Right atrium auricular region (tissue), 2 donors: ENCODE data around the gene SPSB4. TPM values are rescaled to one million over a fixed set of nuclear protein-coding genes. Genes with fewer than 3 reads are reported as not detected.

Experiments used
- DNase-seq: peaks from one replicate; pipeline ENCODE4 v3.0.0-alpha.2; 2019; ENCODE audit warnings: low spot score
- H3K27ac ChIP-seq, 2 donors: fragments of 200-600 bp; sonication (generic); 1 replicate in 1 of 2; 2 replicates in 1 of 2; pipeline ENCODE4 v1.5.1; 2016 to 2019
- H3K27me3 ChIP-seq, 2 donors: fragments of 200-600 bp; sonication (generic); one replicate each; pipeline versions ENCODE4 v1.5.1 to v1.6.0; 2017 to 2019
- H3K36me3 ChIP-seq: fragments of 200-600 bp; sonication (generic); one replicate; pipeline ENCODE4 v1.5.1; 2016
- H3K4me1 ChIP-seq, 2 donors: fragments of 200-600 bp; sonication (generic); one replicate each; pipeline versions ENCODE4 v1.5.1 to v1.6.0; 2017 to 2019
- H3K4me3 ChIP-seq, 2 donors: fragments of 200-600 bp; sonication (generic); 1 replicate in 1 of 2; 2 replicates in 1 of 2; pipeline ENCODE4 v1.5.1; 2017 to 2019; ENCODE audit warnings: mild to moderate bottlenecking in 1 of 2, moderate library complexity in 1 of 2
- H3K9me3 ChIP-seq, 2 donors: fragments of 200-600 bp; sonication (generic); one replicate each; pipeline ENCODE4 v1.5.1; 2019
- CTCF ChIP-seq, 2 donors: fragments of 200-600 bp; sonication (generic); IDR thresholded peaks; one replicate each; pipeline ENCODE4 v1.5.1; 2019; ENCODE audit warnings: antibody characterized with exemption in 2 of 2
- total RNA-seq, 2 donors: library from RNA; depleted of rRNA; stranded (reverse); fragments of >200 nt; gene quantifications; one replicate each; pipeline ENCODE4 v1.1.0, GENCODE V29; 2016

SPSB4 gene
- total RNA-seq, 2 donors from 2014 or later: 1.8 to 6.9 TPM

- Histone ChIP-seq H3K27ac (no peak overlapping the region), H3K36me3 (no peaks in the 10 kb centered on the region), H3K4me3 (no peak overlapping the region), H3K27me3 (no peaks in the 10 kb centered on the region), H3K4me1 (peaks cover 0 to 62% of the 10 kb centered on the region in 2 donors), H3K9me3 (no peaks in the 10 kb centered on the region)
- TF ChIP-seq CTCF (IDR thresholded peaks at IDR 0.05): no peak
- no peak for DNase-seq
Observed at GRCh38 chr3:141089339-141090152, 38.4 kb downstream of the SPSB4 start.

GRCh38 chr3:141091426-141091825 lies 40.3 kb downstream of the SPSB4 start:
- TF ChIP-seq CTCF (IDR thresholded peaks at IDR 0.05): no peak
- DNase-seq: no peak
- H3K4me1 ChIP-seq: peaks cover 0 to 62% of the 10 kb centered on the region in 2 donors
- H3K27me3 ChIP-seq: no peaks in the 10 kb centered on the region
- H3K4me3 ChIP-seq: no peak overlapping the region
- no peaks in the 10 kb centered on the region for H3K9me3 ChIP-seq
- no peak overlapping the region for H3K27ac ChIP-seq
- no peaks in the 10 kb centered on the region for H3K36me3 ChIP-seq

GRCh38 chr3:141092663-141093062 lies 41.5 kb downstream of the SPSB4 start:
- DNase-seq: no peak
- Histone ChIP-seq H3K4me3 (no peak overlapping the region), H3K27me3 (no peaks in the 10 kb centered on the region), H3K9me3 (no peaks in the 10 kb centered on the region), H3K27ac (no peak overlapping the region), H3K4me1 (peaks cover 0 to 53% of the 10 kb centered on the region in 2 donors), H3K36me3 (no peaks in the 10 kb centered on the region)
- TF ChIP-seq CTCF (IDR thresholded peaks at IDR 0.05): no peak

- peak overlapping the region; percentile 57 to 58 for H3K27ac ChIP-seq
- no peaks in the 10 kb centered on the region for H3K36me3 ChIP-seq
- no peak overlapping the region for H3K4me3 ChIP-seq
- H3K27me3 ChIP-seq: no peaks in the 10 kb centered on the region
- H3K9me3 ChIP-seq: no peaks in the 10 kb centered on the region
- DNase-seq: no peak
- H3K4me1 ChIP-seq: peaks cover 0 to 53% of the 10 kb centered on the region in 2 donors
- TF ChIP-seq CTCF (IDR thresholded peaks at IDR 0.05): no peak
Observed at GRCh38 chr3:141093397-141093796, 42.2 kb downstream of the SPSB4 start.

GRCh38 chr3:141093971-141094684 lies 43.0 kb downstream of the SPSB4 start:
- Histone ChIP-seq H3K27ac (peak overlapping the region; percentile 57 to 58), H3K4me3 (no peak overlapping the region), H3K36me3 (no peaks in the 10 kb centered on the region), H3K27me3 (no peaks in the 10 kb centered on the region), H3K4me1 (peaks cover 0 to 53% of the 10 kb centered on the region in 2 donors), H3K9me3 (no peaks in the 10 kb centered on the region)
- DNase-seq: no peak
- no peak for TF ChIP-seq CTCF (IDR thresholded peaks at IDR 0.05)
